GM20000 (cell line): ENCODE measurements around the gene EML6.

ENCODE experiments used
- DNase-seq: peaks from one replicate; pipeline ENCODE4 v3.0.0; 2012; ENCODE audit warnings: low spot score
- CTCF ChIP-seq: IDR thresholded peaks from 2 replicates; pipeline ENCODE4 v1.5.1; 2012; ENCODE audit warnings: mild to moderate bottlenecking, control low read depth; ENCODE audit errors: extremely low read depth, missing control alignments

EML6 gene

GRCh38 chr2:54894467-54894866 is 171.0 kb downstream of the EML6 start:
- no peak for TF ChIP-seq CTCF
- DNase-seq, result no peak

- no peak for TF ChIP-seq CTCF
- no peak for DNase-seq
These were observed 172.3 kb downstream of the EML6 start for GRCh38 chr2:54895730-54896129.

- DNase-seq, result no peak
- no peak for TF ChIP-seq CTCF
These were observed 174.2 kb downstream of the EML6 start for GRCh38 chr2:54897420-54898310.

GRCh38 chr2:54898456-54899226 is 175.2 kb downstream of the EML6 start:
- DNase-seq, result no peak
- TF ChIP-seq CTCF, result no peak

GRCh38 chr2:54899576-54900200 is 176.2 kb downstream of the EML6 start:
- TF ChIP-seq CTCF, result peak; percentile 38
- peak; percentile 45 for DNase-seq

- DNase-seq, result no peak
These were observed 177.9 kb downstream of the EML6 start for GRCh38 chr2:54901224-54901986.

More at GRCh38 chr2:54901224-54901986, 177.9 kb downstream of the EML6 start:
- no peak for TF ChIP-seq CTCF
